Adrenal gland (tissue), 12 donors: ENCODE measurements around the gene CAMSAP2. TPM values are rescaled to one million over a fixed set of nuclear protein-coding genes. Genes with fewer than 3 reads are reported as not detected.

Source experiments
- DNase-seq, 7 donors: peaks; one replicate each; pipeline ENCODE4 v3.0.0-alpha.2; 2019 to 2020
- H3K27ac ChIP-seq, 5 donors: fragments of 200-600 bp; sonication (generic) in 4 of 5; 1 replicate in 3 of 5; 2 replicates in 2 of 5; pipeline versions ENCODE4 v1.5.1 to v1.8.0; 2016 to 2020; ENCODE audit warnings: mild to moderate bottlenecking in 1 of 5
- H3K27me3 ChIP-seq: fragments of 200-600 bp; 2 replicates; pipeline ENCODE4 v1.8.0; 2021
- H3K36me3 ChIP-seq, 2 donors: fragments of 200-600 bp; replicated peaks in 1 of 2; 1 replicate in 1 of 2; 2 replicates in 1 of 2; pipeline versions ENCODE4 v1.5.1 to v1.8.0; 2018 to 2022
- H3K4me1 ChIP-seq, 2 donors: fragments of 200-600 bp; replicated peaks in 1 of 2; 1 replicate in 1 of 2; 2 replicates in 1 of 2; pipeline versions ENCODE4 v1.5.1 to v1.8.0; 2018 to 2021
- H3K4me3 ChIP-seq, 4 donors: fragments of 200-600 bp; sonication (generic) in 3 of 4; one replicate each; pipeline ENCODE4 v1.5.1; 2016 to 2018
- H3K9me3 ChIP-seq, 3 donors: fragments of 200-600 bp; sonication (generic) in 1 of 3; replicated peaks in 1 of 3; 1 replicate in 2 of 3; 2 replicates in 1 of 3; pipeline versions ENCODE4 v1.5.1 to v1.8.0; 2016 to 2021
- POLR2A ChIP-seq, 2 donors: fragments of 450-650 bp; IDR thresholded peaks; one replicate each; pipeline ENCODE4 v1.6.1; 2017; ENCODE audit warnings: antibody characterized with exemption in 2 of 2, mild to moderate bottlenecking in 2 of 2, moderate library complexity in 1 of 2
- WGBS, 4 donors: extraction: QIAGEN DNeasy Blood & Tissue Kit in 2 of 4; methylation state at CpG; one replicate each; pipeline versions ENCODE4 v1.1.5 to v1.1.7; 2013 to 2017; 5-methylcytosine and 5-hydroxymethylcytosine counted together
- intact Hi-C, 2 donors: fragments of 100-400 bp; cut with DNase I; formaldehyde crosslinking; loops; one replicate each; pipeline versions ENCODE4 v1.14.1 to v1.15.0; 2022 to 2023
- polyA plus RNA-seq, 3 donors: library from polyadenylated mRNA; stranded (reverse); fragments of 200-250 nt in 2 of 3; fragments of 350-450 nt in 1 of 3; fragmentation: Illumina TruSeq in 1 of 3; extraction: RNeasy Lipid Tissue Mini Kit (QIAGEN cat#74804) in 1 of 3; gene quantifications; one replicate each; pipeline ENCODE4 v1.2.3, GENCODE V29; 2013 to 2014
- total RNA-seq, 9 donors: library from RNA; depleted of rRNA in 4 of 9; stranded (reverse); fragments of >200 nt in 4 of 9; fragments of 120-200 nt in 1 of 9; fragmentation: NEBNext Ultra II Directional in 1 of 9; extraction: Animal tissue kit (Norgen Biotek cat#: 25700) in 1 of 9; gene quantifications; one replicate each; pipeline versions ENCODE4 v1.1.0 to v1.2.4, GENCODE V29; 2013 to 2023
- TF ChIP-seq, protein P1 (sequence below), 6 experiments: fragments of 450-650 bp in 4 of 6; fragments of 200-600 bp in 2 of 6; sonication (generic) in 1 of 6; IDR thresholded peaks; 1 replicate in 5 of 6; 2 replicates in 1 of 6; pipeline versions ENCODE4 v1.5.1 to v1.8.0; 2016 to 2021; ENCODE audit warnings: antibody characterized with exemption in 6 of 6, mild to moderate bottlenecking in 2 of 6, moderate library complexity in 1 of 6
- donor health status: healthy with polysubstance abuse.
- donor health status: Bipolar disorder and iron deficiency.
- donor health status: DM: yes; HTN: yes; CAD: no.
- donor health status: DM: no; HTN: no; CAD: no.
- donor health status: DM: no; HTN: no; CAD: no.
- donor health status: DM: yes; HTN: yes; CAD: no.

CAMSAP2 gene
- total and polyA plus RNA-seq, 12 donors, result 22.3 to 62.6 (median 33.0) TPM

DNA sequence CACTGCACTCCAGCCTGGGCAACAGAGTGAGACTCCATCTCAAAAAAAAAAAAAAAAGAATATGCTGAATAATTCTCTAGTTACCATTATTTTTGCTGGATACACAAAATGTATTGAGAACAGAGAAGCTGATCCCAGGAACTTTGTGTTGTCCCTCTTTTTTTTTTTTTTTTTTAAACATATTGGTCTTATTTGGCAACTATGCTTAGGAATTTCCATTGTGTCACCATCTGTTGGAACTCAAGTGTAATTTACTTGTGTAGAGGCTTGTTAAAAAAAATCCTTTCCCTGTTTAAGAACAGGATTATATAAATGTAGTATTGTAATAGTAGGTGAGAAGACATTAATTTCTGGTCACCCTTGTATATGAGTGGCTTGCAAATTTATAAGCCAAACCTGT lies 28.6 kb downstream of the CAMSAP2 start:
- H3K27ac ChIP-seq, result no peak overlapping the region
- no peak overlapping the region for H3K4me3 ChIP-seq
- no peaks in the 10 kb centered on the region for H3K27me3 ChIP-seq
- DNase-seq, result no peak
- intact Hi-C loops, result no loop called here
- no peaks in the 10 kb centered on the region for H3K4me1 ChIP-seq
- TF ChIP-seq, protein P1, sequence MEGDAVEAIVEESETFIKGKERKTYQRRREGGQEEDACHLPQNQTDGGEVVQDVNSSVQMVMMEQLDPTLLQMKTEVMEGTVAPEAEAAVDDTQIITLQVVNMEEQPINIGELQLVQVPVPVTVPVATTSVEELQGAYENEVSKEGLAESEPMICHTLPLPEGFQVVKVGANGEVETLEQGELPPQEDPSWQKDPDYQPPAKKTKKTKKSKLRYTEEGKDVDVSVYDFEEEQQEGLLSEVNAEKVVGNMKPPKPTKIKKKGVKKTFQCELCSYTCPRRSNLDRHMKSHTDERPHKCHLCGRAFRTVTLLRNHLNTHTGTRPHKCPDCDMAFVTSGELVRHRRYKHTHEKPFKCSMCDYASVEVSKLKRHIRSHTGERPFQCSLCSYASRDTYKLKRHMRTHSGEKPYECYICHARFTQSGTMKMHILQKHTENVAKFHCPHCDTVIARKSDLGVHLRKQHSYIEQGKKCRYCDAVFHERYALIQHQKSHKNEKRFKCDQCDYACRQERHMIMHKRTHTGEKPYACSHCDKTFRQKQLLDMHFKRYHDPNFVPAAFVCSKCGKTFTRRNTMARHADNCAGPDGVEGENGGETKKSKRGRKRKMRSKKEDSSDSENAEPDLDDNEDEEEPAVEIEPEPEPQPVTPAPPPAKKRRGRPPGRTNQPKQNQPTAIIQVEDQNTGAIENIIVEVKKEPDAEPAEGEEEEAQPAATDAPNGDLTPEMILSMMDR (IDR thresholded peaks at IDR 0.05), result no peak
- no peak for TF ChIP-seq POLR2A (IDR thresholded peaks at IDR 0.05)
- peaks cover 0 to 31% of the 10 kb centered on the region in 2 donors for H3K36me3 ChIP-seq
- no peaks in the 10 kb centered on the region for H3K9me3 ChIP-seq

DNA sequence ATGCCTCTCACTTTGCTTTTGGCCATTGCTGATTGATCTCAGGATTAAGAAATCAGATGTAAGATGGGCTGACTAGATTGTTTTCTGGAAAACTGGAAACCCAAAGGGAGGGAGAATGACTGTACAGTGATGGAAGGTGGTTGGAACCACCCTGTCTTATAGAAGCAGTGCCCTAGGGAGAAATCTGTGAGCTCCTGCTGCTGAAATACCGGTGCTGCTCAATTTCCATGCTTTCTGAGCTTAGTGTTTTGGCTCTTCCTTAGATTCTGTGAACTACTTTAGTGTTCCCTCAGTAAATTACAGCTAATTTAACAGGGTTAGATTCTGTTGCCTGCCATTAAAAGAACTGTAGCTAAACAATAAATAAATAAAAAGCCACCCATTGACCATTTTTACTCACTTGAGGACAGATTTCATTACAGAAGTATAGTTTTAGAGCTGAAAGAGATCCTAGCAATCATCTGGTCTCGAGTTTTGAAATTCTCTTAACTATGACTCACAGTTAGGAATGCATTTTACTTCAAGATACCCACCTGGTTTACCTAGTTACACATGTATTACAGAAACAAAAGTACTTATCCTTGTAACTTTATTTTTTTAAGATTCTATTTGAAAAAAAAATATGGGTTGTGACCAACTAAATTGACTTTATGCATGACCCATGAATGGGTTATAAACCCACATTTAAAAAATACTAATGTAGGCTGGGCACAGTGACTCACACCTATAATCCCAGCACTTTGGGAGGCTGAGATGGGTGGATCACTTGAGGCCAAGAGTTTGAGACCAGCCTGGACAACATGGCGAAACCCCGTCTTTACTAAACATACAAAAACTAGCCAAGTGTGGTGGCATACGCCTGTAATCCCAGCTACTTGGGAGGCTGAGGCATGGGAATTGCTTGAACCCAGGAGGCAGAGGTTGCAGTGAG lies 33.2 kb downstream of the CAMSAP2 start:
- no peak overlapping the region for H3K27ac ChIP-seq
- no peak overlapping the region for H3K4me3 ChIP-seq
- peaks cover 9 to 30% of the 10 kb centered on the region in 2 donors for H3K4me1 ChIP-seq
- H3K9me3 ChIP-seq, result no peaks in the 10 kb centered on the region
- WGBS, 4 donors, result 91 to 97% (median 93%) methylated on average over 5 of the region's 5 CpGs
- H3K36me3 ChIP-seq, result peaks cover 0 to 22% of the 10 kb centered on the region in 2 donors
- no peaks in the 10 kb centered on the region for H3K27me3 ChIP-seq
- TF ChIP-seq POLR2A (IDR thresholded peaks at IDR 0.05), result no peak
- TF ChIP-seq, protein P1 (IDR thresholded peaks at IDR 0.05), result no peak
- intact Hi-C loops, result no loop called here
- DNase-seq, result no peak

DNA sequence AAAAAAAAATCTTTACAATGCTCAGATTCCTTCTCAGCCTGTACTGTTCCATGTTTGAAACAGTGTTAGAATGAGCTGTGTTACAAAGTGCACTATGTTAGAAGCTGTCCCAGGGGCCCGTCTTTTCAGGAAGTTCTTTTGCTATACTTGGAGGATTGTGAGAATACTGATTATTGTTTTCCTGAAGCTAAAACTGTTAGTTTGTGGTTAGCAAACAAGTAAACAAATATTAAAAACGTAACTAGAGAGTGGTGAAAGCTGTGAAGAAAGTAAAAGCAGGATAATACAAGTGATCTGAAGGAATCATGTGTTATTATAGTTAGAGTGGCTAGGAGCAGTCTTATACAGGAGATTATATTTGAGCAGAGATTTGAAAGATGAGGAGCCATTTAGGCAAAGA lies 35.6 kb downstream of the CAMSAP2 start:
- TF ChIP-seq, protein P1 (IDR thresholded peaks at IDR 0.05), result no peak
- no peak for TF ChIP-seq POLR2A (IDR thresholded peaks at IDR 0.05)
- 44 to 53% (median 53%) methylated on average over 2 of the region's 2 CpGs for WGBS, 4 donors

DNA sequence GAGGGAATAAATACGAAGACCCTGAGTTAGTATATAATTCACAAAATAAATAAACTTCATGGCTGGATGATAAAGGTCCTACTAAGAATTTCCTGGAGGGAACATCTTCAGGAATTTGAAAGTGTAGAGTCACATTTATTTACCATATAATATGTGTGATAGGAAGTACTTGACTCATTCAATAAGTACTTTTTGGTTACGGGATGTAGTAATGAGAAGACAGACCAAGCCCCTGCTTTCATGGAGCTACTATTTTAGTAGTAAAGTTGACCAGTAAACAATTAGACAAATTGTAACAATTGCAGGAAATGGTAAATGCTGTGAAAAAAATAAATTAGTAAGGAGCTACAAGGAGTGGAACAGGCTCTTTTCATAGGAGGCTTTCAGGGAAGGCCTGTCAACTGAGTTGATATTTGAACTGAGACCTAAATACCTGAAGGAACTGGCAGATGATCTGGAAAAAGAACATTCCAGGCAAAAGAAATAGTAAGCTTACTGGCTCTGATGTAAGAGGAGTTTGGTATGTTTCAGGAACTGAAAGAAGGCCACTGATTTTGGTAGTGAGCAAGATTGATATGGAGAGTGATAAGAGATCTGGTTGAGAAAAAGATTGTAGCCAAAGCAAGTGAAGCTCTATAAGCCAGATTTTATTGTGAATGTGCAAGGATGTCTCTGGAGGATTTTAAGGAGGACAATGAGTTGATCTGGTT lies 36.2 kb downstream of the CAMSAP2 start:
- Histone ChIP-seq H3K27me3 (no peaks in the 10 kb centered on the region), H3K27ac (peak overlapping the region; percentile 68 to 80 (median 78)), H3K36me3 (peaks cover 0 to 3% of the 10 kb centered on the region in 2 donors), H3K9me3 (no peaks in the 10 kb centered on the region), H3K4me1 (peaks cover 9 to 45% of the 10 kb centered on the region in 2 donors), H3K4me3 (no peak overlapping the region)
- 76 to 84% (median 79%) methylated on average over 2 of the region's 2 CpGs for WGBS, 4 donors
- peak in 1 of 2 donors; percentile 8 for TF ChIP-seq POLR2A (IDR thresholded peaks at IDR 0.05)
- TF ChIP-seq, protein P1 (IDR thresholded peaks at IDR 0.05), result no peak
- intact Hi-C loops, result no loop called here
- no peak for DNase-seq

More for the DNA sequence above, 35.6 kb downstream of the CAMSAP2 start:
- Histone ChIP-seq H3K36me3 (peaks cover 0 to 9% of the 10 kb centered on the region in 2 donors), H3K4me3 (no peak overlapping the region), H3K27ac (peak overlapping the region; percentile 68 to 80 (median 78)), H3K4me1 (peaks cover 9 to 42% of the 10 kb centered on the region in 2 donors), H3K9me3 (no peaks in the 10 kb centered on the region), H3K27me3 (no peaks in the 10 kb centered on the region)
- DNase-seq, result no peak
- intact Hi-C loops, result no loop called here
